GM19025 (cell line): ENCODE data around the gene ZC3H7A.

Source experiments
- ATAC-seq: cut with Tn5 transposase; IDR thresholded peaks from one replicate; pipeline ENCODE4 v1.9.1; 2021; ENCODE audit warnings: mild to moderate bottlenecking, low read depth, moderate library complexity; ENCODE audit not compliant: unreplicated experiment

Gene ZC3H7A

GRCh38 chr16:11742093-11742535 lies 54.9 kb downstream of the ZC3H7A start:
- ATAC-seq, result peak; percentile 17

GRCh38 chr16:11740567-11740966 lies 56.5 kb downstream of the ZC3H7A start:
- no peak for ATAC-seq

- ATAC-seq, result no peak
Observed at GRCh38 chr16:11738742-11739544, 58.1 kb downstream of the ZC3H7A start.

GRCh38 chr16:11737713-11738112 lies 59.3 kb downstream of the ZC3H7A start:
- ATAC-seq, result no peak

- no peak for ATAC-seq
Observed at GRCh38 chr16:11736903-11737302, 60.2 kb downstream of the ZC3H7A start.

GRCh38 chr16:11735787-11736186 lies 61.3 kb downstream of the ZC3H7A start:
- ATAC-seq, result no peak

- no peak for ATAC-seq
Observed at GRCh38 chr16:11734653-11735043, 62.4 kb downstream of the ZC3H7A start.

GRCh38 chr16:11734025-11734652 lies 62.9 kb downstream of the ZC3H7A start:
- ATAC-seq, result no peak

GRCh38 chr16:11731222-11731621 lies 65.8 kb downstream of the ZC3H7A start:
- ATAC-seq, result no peak

- no peak for ATAC-seq
Observed at GRCh38 chr16:11729787-11730186, 67.3 kb downstream of the ZC3H7A start.

GRCh38 chr16:11727796-11728543 lies 69.1 kb downstream of the ZC3H7A start:
- ATAC-seq, result no peak

GRCh38 chr16:11726008-11726407 lies 71.0 kb downstream of the ZC3H7A start:
- no peak for ATAC-seq

GRCh38 chr16:11725457-11725856 lies 71.6 kb downstream of the ZC3H7A start:
- no peak for ATAC-seq

GRCh38 chr16:11722468-11722808 lies 74.6 kb downstream of the ZC3H7A start:
- ATAC-seq, result no peak

GRCh38 chr16:11721781-11722467 lies 75.1 kb downstream of the ZC3H7A start:
- no peak for ATAC-seq

GRCh38 chr16:11719762-11720161 lies 77.3 kb downstream of the ZC3H7A start:
- no peak for ATAC-seq

- ATAC-seq, result no peak
Observed at GRCh38 chr16:11719171-11719570, 77.9 kb downstream of the ZC3H7A start.

GRCh38 chr16:11717811-11718210 lies 79.2 kb downstream of the ZC3H7A start:
- ATAC-seq, result no peak

- ATAC-seq, result no peak
Observed at GRCh38 chr16:11716336-11716735, 80.7 kb downstream of the ZC3H7A start.

GRCh38 chr16:11715246-11715947 lies 81.7 kb downstream of the ZC3H7A start:
- no peak for ATAC-seq
